Activated CD8-positive, alpha-beta memory T cell treated with anti-CD3 and anti-CD28 coated beads for 24 hours (primary cell): ENCODE measurements around the gene HVCN1.
"Not testable (repeated sequence)": the region's sequence is repeated elsewhere in the genome, so short reads cannot be mapped to it uniquely, and the experiment has no call there.

Experiments
- DNase-seq: peaks from one replicate; pipeline ENCODE4 v3.0.0-alpha.2; 2020

HVCN1 gene

GRCh38 chr12:110661337-110661972, 27.5 kb downstream of the HVCN1 start:
- peak; percentile 88 for DNase-seq

- DNase-seq, result no peak
These were observed 30.0 kb downstream of the HVCN1 start for GRCh38 chr12:110658878-110659277.

GRCh38 chr12:110658242-110658641, 30.7 kb downstream of the HVCN1 start:
- DNase-seq, result no peak

GRCh38 chr12:110657747-110658146, 31.2 kb downstream of the HVCN1 start:
- DNase-seq, result no peak

GRCh38 chr12:110656071-110656655, 32.8 kb downstream of the HVCN1 start:
- DNase-seq, result no peak

- DNase-seq, result not testable (repeated sequence)
These were observed 34.7 kb downstream of the HVCN1 start for GRCh38 chr12:110654238-110654637.

GRCh38 chr12:110649341-110649847, 39.5 kb downstream of the HVCN1 start:
- no peak for DNase-seq

- no peak for DNase-seq
These were observed 41.3 kb downstream of the HVCN1 start for GRCh38 chr12:110647631-110648040.

- DNase-seq, result no peak
These were observed 47.4 kb downstream of the HVCN1 start for GRCh38 chr12:110641521-110641920.

- DNase-seq, result no peak
These were observed 48.5 kb downstream of the HVCN1 start for GRCh38 chr12:110640275-110641025.

- no peak for DNase-seq
These were observed 49.4 kb downstream of the HVCN1 start for GRCh38 chr12:110639336-110640141.

GRCh38 chr12:110638796-110639195, 50.1 kb downstream of the HVCN1 start:
- no peak for DNase-seq

GRCh38 chr12:110637869-110638441, 51.0 kb downstream of the HVCN1 start:
- DNase-seq, result no peak

- no peak for DNase-seq
These were observed 52.4 kb downstream of the HVCN1 start for GRCh38 chr12:110636516-110636915.

GRCh38 chr12:110635055-110635454, 53.9 kb downstream of the HVCN1 start:
- no peak for DNase-seq

GRCh38 chr12:110627500-110628195, 61.3 kb downstream of the HVCN1 start:
- DNase-seq, result no peak

GRCh38 chr12:110622582-110622981, 66.3 kb downstream of the HVCN1 start:
- no peak for DNase-seq

GRCh38 chr12:110619534-110619953, 69.4 kb downstream of the HVCN1 start:
- DNase-seq, result no peak

- no peak for DNase-seq
These were observed 72.3 kb downstream of the HVCN1 start for GRCh38 chr12:110616471-110617115.

GRCh38 chr12:110615171-110615570, 73.7 kb downstream of the HVCN1 start:
- DNase-seq, result no peak
